GM12878 (cell line): Measurements from ENCODE around the gene BICD1. TPM values are rescaled to one million over a fixed set of nuclear protein-coding genes. Genes with fewer than 3 reads are reported as not detected.

ENCODE experiments used
- ATAC-seq: fragments of 200-7000 bp; cut with Tn5 transposase; 3 replicates; pipeline ENCODE4 v1.9.1; 2020; ENCODE audit warnings: mild to moderate bottlenecking, moderate library complexity
- BruUV-seq: library from RNA; stranded (reverse); fragments of 400-500 nt; replicated peaks from 2 replicates; lab custom pipeline; 2021; lab: Mats Ljungman, UMichigan
- CTCF ChIA-PET: fragments of 300-600 bp; sonication (Branson Sonifier 250); formaldehyde crosslinking; extraction: SDS; loops from one replicate; lab custom pipeline; 2021; ENCODE audit warnings: inconsistent platforms; lab: Yijun Ruan, JAX
- POLR2A ChIA-PET: fragments of 350-600 bp; formaldehyde crosslinking; extraction: SDS; loops from one replicate; lab custom pipeline; 2021; ENCODE audit warnings: inconsistent platforms; lab: Charles Lee
- RAD21 ChIA-PET: fragments of 300-600 bp; sonication (Branson Sonifier 250); formaldehyde crosslinking; loops from one replicate; lab custom pipeline; 2023; ENCODE audit warnings: antibody characterized with exemption; ENCODE audit not compliant: unreplicated experiment; lab: Charles Lee
- SMC1A ChIA-PET: fragments of 300-600 bp; sonication (Branson Sonifier 250); formaldehyde crosslinking; loops from one replicate; lab custom pipeline; 2023; ENCODE audit not compliant: unreplicated experiment, uncharacterized antibody; lab: Charles Lee
- DNase-seq: peaks from one replicate; pipeline ENCODE4 v3.0.0-alpha.2; 2011; ENCODE audit warnings: low read depth, low spot score
- FAIRE-seq: peaks from 3 replicates; lab custom pipeline; 2011; peaks lifted over from hg19 to GRCh38; lab: Jason Lieb, UNC
- H2AFZ ChIP-seq: 2 replicates; pipeline ENCODE4 v1.6.0; 2011; ENCODE audit warnings: low read depth, low read length, control low read depth; ENCODE audit not compliant: control insufficient read depth
- H3K27ac ChIP-seq: 2 replicates; pipeline ENCODE4 v1.5.1; 2011; ENCODE audit warnings: control low read depth; ENCODE audit not compliant: control insufficient read depth, insufficient read depth
- H3K27me3 ChIP-seq, 2 experiments: replicated peaks in 1 of 2; 2 replicates each; pipeline versions ENCODE4 v1.6.0 to v1.6.1; 2011; ENCODE audit warnings: low read length in 1 of 2; ENCODE audit not compliant: control insufficient read depth in 2 of 2, insufficient read depth in 2 of 2
- H3K36me3 ChIP-seq, 2 experiments: 2 replicates each; pipeline ENCODE4 v1.5.1; 2011; ENCODE audit warnings: low read length in 1 of 2; ENCODE audit not compliant: control insufficient read depth in 2 of 2, insufficient read depth in 2 of 2
- H3K4me1 ChIP-seq: 2 replicates; pipeline ENCODE4 v1.6.1; 2011; ENCODE audit warnings: mild to moderate bottlenecking, low read length, moderate library complexity, mixed read lengths; ENCODE audit not compliant: control insufficient read depth, insufficient read depth
- H3K4me2 ChIP-seq: 2 replicates; pipeline ENCODE4 v1.6.0; 2011; ENCODE audit warnings: control low read depth; ENCODE audit not compliant: control insufficient read depth, insufficient read depth
- H3K4me3 ChIP-seq: fragments of 200-600 bp; sonication (generic); 2 replicates; pipeline ENCODE4 v1.5.1; 2016
- H3K79me2 ChIP-seq: 2 replicates; pipeline ENCODE4 v1.6.0; 2011; ENCODE audit warnings: low read length; ENCODE audit not compliant: control insufficient read depth, insufficient read depth
- H3K9ac ChIP-seq: 2 replicates; pipeline ENCODE4 v1.8.0; 2011; ENCODE audit warnings: low read length, control low read depth, mixed read lengths; ENCODE audit not compliant: control insufficient read depth, insufficient read depth
- H3K9me3 ChIP-seq: replicated peaks from 3 replicates; pipeline ENCODE4 v1.5.1; 2011; ENCODE audit warnings: mild to moderate bottlenecking, low read length; ENCODE audit not compliant: control insufficient read depth, insufficient read depth
- H4K20me1 ChIP-seq: 2 replicates; pipeline ENCODE4 v1.6.0; 2011; ENCODE audit not compliant: control insufficient read depth, insufficient read depth
- HDGF ChIP-seq: fragments of 450-650 bp; IDR thresholded peaks from 2 replicates; pipeline ENCODE4 v1.6.1; 2016; ENCODE audit warnings: antibody characterized with exemption
- NFIC ChIP-seq: IDR thresholded peaks from 2 replicates; pipeline ENCODE4 v1.6.1; 2012; ENCODE audit warnings: low read depth, mild to moderate bottlenecking, inconsistent platforms, low read length, moderate library complexity
- PAX5 ChIP-seq: IDR thresholded peaks from 2 replicates; pipeline ENCODE4 v1.6.1; 2011; ENCODE audit warnings: low read depth, low read length, borderline replicate concordance
- ZNF207 ChIP-seq: fragments of 450-650 bp; IDR thresholded peaks from 2 replicates; pipeline ENCODE4 v1.6.1; 2014; ENCODE audit warnings: antibody characterized with exemption, mild to moderate bottlenecking, borderline replicate concordance
- whole genome bisulfite sequencing: methylation state at CpG from one replicate; pipeline ENCODE4 v1.1.6; 2016; ENCODE audit warnings: low lambda C conversion rate; ENCODE audit not compliant: insufficient replicate concordance, insufficient coverage; ENCODE audit errors: missing lambda C conversion rate; 5-methylcytosine and 5-hydroxymethylcytosine counted together
- in situ Hi-C: fragments of 300-500 bp; cut with MboI; formaldehyde crosslinking; loops from 9 replicates; pipeline ENCODE4 v1.14.3; 2018; ENCODE audit warnings: mixed read lengths
- intact Hi-C: fragments of 100-400 bp; cut with micrococcal nuclease; formaldehyde crosslinking; loops from one replicate; pipeline ENCODE4 v1.14.2; 2022; ENCODE audit not compliant: unreplicated experiment
- polyA plus RNA-seq, 11 experiments: library from polyadenylated mRNA; depleted of rRNA in 4 of 11; unstranded in 6 of 11; stranded (reverse) in 5 of 11; fragments of >200 nt; fragmentation: Nextera tagmentation in 4 of 11; fragmentation: Illumina TruSeq in 1 of 11; extraction: Ambion mirVana in 4 of 11; extraction: Trizol in 1 of 11; gene quantifications; 1 replicate in 1 of 11; 2 replicates in 10 of 11; pipeline versions ENCODE4 v1.2.1 to v1.2.3, GENCODE V29; 2011 to 2016; ENCODE audit warnings: inconsistent platforms in 2 of 11, missing spikeins in 2 of 11, low read depth in 1 of 11
- total RNA-seq, 4 experiments: library from RNA; depleted of rRNA in 3 of 4; stranded (reverse); fragments of >200 nt in 3 of 4; fragmentation: Illumina TruSeq in 1 of 4; extraction: Trizol in 1 of 4; gene quantifications; 2 replicates each; pipeline versions ENCODE4 v1.2.1 to v1.2.3, GENCODE V29; 2013 to 2021
- TF ChIP-seq, protein P1 (sequence below): fragments of 450-650 bp; IDR thresholded peaks from 2 replicates; pipeline ENCODE4 v1.6.1; 2017; ENCODE audit warnings: mild to moderate bottlenecking
- TF ChIP-seq, protein P2 (sequence below): fragments of 450-650 bp; formaldehyde crosslinking; IDR thresholded peaks from 2 replicates; pipeline ENCODE4 v1.5.0; 2022; ENCODE audit warnings: mild to moderate bottlenecking, missing genetic modification characterization
- TF ChIP-seq, protein P3 (sequence below): fragments of 450-650 bp; IDR thresholded peaks from 2 replicates; pipeline ENCODE4 v1.6.1; 2018; ENCODE audit warnings: borderline replicate concordance, mild to moderate bottlenecking; ENCODE audit not compliant: partially characterized antibody
- TF ChIP-seq, protein P4 (sequence below): fragments of 450-650 bp; IDR thresholded peaks from 2 replicates; pipeline ENCODE4 v1.6.1; 2016; ENCODE audit warnings: mild to moderate bottlenecking, moderate library complexity, borderline replicate concordance

Gene BICD1
- total and polyA plus RNA-seq, 10 of the 15 experiments (the other 5 are each of a cell fraction or from before 2014, with no cell fraction given) = 4.7 to 32.5 (median 14.4) TPM

DNA sequence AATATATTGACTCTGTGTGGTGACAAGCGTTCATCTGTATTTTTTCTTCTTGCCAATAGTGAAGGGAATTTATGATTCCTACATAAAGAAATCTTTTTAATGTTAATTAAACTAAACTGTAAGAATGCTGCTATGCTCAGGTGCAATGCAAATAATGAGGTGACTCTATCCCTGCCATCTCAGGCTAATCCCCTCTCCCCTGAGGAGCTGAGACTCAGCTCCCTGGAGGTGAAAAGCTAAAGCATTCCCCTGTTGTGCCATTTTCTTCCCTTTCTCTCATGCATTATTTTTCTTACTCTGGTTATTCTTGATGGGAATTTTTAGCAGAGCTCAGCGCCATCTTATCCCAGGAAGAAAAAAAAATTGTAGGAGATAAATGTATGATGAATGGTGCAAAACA lies 178.8 kb downstream of the BICD1 start:
- H3K9ac ChIP-seq = no peak overlapping the region
- ChIA-PET POLR2A (no interaction called here), CTCF (interaction anchor here (1.3 kb wide), 1 partner anchor 27 kb away, joined by 4 read pairs; no protein-coding TSS in a partner anchor), RAD21 (interaction anchor here (0.9 kb wide), 1 partner anchor 101 kb away, joined by 3 read pairs; no protein-coding TSS in a partner anchor), SMC1A (interaction anchor here (0.8 to 0.9 kb wide), 2 partner anchors 20 to 199 kb away, joined by 3 to 4 read pairs; no protein-coding TSS in a partner anchor)
- in situ Hi-C loops (no loop called here), intact Hi-C loops (no loop called here)
- 46% methylated on average over 2 of the region's 2 CpGs for WGBS
- FAIRE-seq (no peak), ATAC-seq (no peak), DNase-seq (no peak)
- H3K4me3 ChIP-seq = no peak overlapping the region
- no peaks in the 10 kb centered on the region for H3K36me3 ChIP-seq
- no peaks in the 10 kb centered on the region; the same call in 2 of the 3 replicates for H3K9me3 ChIP-seq
- no peaks in the 10 kb centered on the region for H3K27me3 ChIP-seq
- no peak overlapping the region for H3K27ac ChIP-seq
- no peak overlapping the region for H2AFZ ChIP-seq
- no peak overlapping the region for H3K4me2 ChIP-seq
- no peaks in the 10 kb centered on the region for H4K20me1 ChIP-seq
- H3K79me2 ChIP-seq = no peaks in the 10 kb centered on the region
- BruUV-seq = no TSS peak
- no peaks in the 10 kb centered on the region for H3K4me1 ChIP-seq
- TF ChIP-seq, protein P1, sequence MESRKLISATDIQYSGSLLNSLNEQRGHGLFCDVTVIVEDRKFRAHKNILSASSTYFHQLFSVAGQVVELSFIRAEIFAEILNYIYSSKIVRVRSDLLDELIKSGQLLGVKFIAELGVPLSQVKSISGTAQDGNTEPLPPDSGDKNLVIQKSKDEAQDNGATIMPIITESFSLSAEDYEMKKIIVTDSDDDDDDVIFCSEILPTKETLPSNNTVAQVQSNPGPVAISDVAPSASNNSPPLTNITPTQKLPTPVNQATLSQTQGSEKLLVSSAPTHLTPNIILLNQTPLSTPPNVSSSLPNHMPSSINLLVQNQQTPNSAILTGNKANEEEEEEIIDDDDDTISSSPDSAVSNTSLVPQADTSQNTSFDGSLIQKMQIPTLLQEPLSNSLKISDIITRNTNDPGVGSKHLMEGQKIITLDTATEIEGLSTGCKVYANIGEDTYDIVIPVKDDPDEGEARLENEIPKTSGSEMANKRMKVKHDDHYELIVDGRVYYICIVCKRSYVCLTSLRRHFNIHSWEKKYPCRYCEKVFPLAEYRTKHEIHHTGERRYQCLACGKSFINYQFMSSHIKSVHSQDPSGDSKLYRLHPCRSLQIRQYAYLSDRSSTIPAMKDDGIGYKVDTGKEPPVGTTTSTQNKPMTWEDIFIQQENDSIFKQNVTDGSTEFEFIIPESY = no peak
- TF ChIP-seq, protein P2, sequence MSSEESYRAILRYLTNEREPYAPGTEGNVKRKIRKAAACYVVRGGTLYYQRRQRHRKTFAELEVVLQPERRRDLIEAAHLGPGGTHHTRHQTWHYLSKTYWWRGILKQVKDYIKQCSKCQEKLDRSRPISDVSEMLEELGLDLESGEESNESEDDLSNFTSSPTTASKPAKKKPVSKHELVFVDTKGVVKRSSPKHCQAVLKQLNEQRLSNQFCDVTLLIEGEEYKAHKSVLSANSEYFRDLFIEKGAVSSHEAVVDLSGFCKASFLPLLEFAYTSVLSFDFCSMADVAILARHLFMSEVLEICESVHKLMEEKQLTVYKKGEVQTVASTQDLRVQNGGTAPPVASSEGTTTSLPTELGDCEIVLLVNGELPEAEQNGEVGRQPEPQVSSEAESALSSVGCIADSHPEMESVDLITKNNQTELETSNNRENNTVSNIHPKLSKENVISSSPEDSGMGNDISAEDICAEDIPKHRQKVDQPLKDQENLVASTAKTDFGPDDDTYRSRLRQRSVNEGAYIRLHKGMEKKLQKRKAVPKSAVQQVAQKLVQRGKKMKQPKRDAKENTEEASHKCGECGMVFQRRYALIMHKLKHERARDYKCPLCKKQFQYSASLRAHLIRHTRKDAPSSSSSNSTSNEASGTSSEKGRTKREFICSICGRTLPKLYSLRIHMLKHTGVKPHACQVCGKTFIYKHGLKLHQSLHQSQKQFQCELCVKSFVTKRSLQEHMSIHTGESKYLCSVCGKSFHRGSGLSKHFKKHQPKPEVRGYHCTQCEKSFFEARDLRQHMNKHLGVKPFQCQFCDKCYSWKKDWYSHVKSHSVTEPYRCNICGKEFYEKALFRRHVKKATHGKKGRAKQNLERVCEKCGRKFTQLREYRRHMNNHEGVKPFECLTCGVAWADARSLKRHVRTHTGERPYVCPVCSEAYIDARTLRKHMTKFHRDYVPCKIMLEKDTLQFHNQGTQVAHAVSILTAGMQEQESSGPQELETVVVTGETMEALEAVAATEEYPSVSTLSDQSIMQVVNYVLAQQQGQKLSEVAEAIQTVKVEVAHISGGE (CRISPR knock-in tag) = no peak
- TF ChIP-seq, protein P3, sequence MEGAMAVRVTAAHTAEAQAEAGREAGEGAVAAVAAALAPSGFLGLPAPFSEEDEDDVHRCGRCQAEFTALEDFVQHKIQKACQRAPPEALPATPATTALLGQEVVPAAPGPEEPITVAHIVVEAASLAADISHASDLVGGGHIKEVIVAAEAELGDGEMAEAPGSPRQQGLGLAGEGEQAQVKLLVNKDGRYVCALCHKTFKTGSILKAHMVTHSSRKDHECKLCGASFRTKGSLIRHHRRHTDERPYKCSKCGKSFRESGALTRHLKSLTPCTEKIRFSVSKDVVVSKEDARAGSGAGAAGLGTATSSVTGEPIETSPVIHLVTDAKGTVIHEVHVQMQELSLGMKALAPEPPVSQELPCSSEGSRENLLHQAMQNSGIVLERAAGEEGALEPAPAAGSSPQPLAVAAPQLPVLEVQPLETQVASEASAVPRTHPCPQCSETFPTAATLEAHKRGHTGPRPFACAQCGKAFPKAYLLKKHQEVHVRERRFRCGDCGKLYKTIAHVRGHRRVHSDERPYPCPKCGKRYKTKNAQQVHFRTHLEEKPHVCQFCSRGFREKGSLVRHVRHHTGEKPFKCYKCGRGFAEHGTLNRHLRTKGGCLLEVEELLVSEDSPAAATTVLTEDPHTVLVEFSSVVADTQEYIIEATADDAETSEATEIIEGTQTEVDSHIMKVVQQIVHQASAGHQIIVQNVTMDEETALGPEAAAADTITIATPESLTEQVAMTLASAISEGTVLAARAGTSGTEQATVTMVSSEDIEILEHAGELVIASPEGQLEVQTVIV = no peak
- TF ChIP-seq, protein P4, sequence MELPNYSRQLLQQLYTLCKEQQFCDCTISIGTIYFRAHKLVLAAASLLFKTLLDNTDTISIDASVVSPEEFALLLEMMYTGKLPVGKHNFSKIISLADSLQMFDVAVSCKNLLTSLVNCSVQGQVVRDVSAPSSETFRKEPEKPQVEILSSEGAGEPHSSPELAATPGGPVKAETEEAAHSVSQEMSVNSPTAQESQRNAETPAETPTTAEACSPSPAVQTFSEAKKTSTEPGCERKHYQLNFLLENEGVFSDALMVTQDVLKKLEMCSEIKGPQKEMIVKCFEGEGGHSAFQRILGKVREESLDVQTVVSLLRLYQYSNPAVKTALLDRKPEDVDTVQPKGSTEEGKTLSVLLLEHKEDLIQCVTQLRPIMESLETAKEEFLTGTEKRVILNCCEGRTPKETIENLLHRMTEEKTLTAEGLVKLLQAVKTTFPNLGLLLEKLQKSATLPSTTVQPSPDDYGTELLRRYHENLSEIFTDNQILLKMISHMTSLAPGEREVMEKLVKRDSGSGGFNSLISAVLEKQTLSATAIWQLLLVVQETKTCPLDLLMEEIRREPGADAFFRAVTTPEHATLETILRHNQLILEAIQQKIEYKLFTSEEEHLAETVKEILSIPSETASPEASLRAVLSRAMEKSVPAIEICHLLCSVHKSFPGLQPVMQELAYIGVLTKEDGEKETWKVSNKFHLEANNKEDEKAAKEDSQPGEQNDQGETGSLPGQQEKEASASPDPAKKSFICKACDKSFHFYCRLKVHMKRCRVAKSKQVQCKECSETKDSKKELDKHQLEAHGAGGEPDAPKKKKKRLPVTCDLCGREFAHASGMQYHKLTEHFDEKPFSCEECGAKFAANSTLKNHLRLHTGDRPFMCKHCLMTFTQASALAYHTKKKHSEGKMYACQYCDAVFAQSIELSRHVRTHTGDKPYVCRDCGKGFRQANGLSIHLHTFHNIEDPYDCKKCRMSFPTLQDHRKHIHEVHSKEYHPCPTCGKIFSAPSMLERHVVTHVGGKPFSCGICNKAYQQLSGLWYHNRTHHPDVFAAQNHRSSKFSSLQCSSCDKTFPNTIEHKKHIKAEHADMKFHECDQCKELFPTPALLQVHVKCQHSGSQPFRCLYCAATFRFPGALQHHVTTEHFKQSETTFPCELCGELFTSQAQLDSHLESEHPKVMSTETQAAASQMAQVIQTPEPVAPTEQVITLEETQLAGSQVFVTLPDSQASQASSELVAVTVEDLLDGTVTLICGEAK = no peak
- TF ChIP-seq HDGF (no peak), NFIC (no peak), ZNF207 (no peak), PAX5 (no peak)
